Adrenal gland (tissue), 5 donors: ENCODE data around the gene RYR2.

Source experiments
- CTCF ChIP-seq, 6 experiments: fragments of 450-650 bp in 4 of 6; fragments of 200-600 bp in 2 of 6; sonication (generic) in 1 of 6; IDR thresholded peaks; 1 replicate in 5 of 6; 2 replicates in 1 of 6; pipeline versions ENCODE4 v1.5.1 to v1.8.0; 2016 to 2021; ENCODE audit warnings: antibody characterized with exemption in 6 of 6, mild to moderate bottlenecking in 2 of 6, moderate library complexity in 1 of 6
- POLR2A ChIP-seq, 2 donors: fragments of 450-650 bp; IDR thresholded peaks; one replicate each; pipeline ENCODE4 v1.6.1; 2017; ENCODE audit warnings: antibody characterized with exemption in 2 of 2, mild to moderate bottlenecking in 2 of 2, moderate library complexity in 1 of 2
- donor health status: DM: no; HTN: no; CAD: no.

GRCh38 chr1:237179503-237179902 lies 137.5 kb downstream of the RYR2 start:
- TF ChIP-seq CTCF (IDR thresholded peaks at IDR 0.05) (no peak), POLR2A (IDR thresholded peaks at IDR 0.05) (no peak)
